Stimulated activated CD4-positive, alpha-beta T cell treated with anti-CD3 and anti-CD28 coated beads, Interleukin-12 subunit alpha, Interleukin-12 subunit beta, amount 100 ng/mL, for 48 hours (primary cell): ENCODE measurements around the gene RASA3.
"Not testable (repeated sequence)": the region's sequence is repeated elsewhere in the genome, so short reads cannot be mapped to it uniquely, and the experiment has no call there.

Source experiments
- DNase-seq, 3 donors: peaks; one replicate each; pipeline ENCODE4 v3.0.0-alpha.2; 2020; ENCODE audit warnings: low read depth in 2 of 3, low spot score in 1 of 3

RASA3 gene

GRCh38 chr13:114115796-114116195, 16.6 kb downstream of the RASA3 start:
- DNase-seq = no peak

- DNase-seq = no peak
Measured at GRCh38 chr13:114115191-114115671, 17.2 kb downstream of the RASA3 start.

GRCh38 chr13:114114666-114115065, 17.8 kb downstream of the RASA3 start:
- DNase-seq = not testable (repeated sequence)

GRCh38 chr13:114114006-114114640, 18.3 kb downstream of the RASA3 start:
- no peak for DNase-seq

GRCh38 chr13:114113395-114113794, 19.0 kb downstream of the RASA3 start:
- DNase-seq = not testable (repeated sequence)

- no peak for DNase-seq
Measured at GRCh38 chr13:114112826-114113322, 19.5 kb downstream of the RASA3 start.

GRCh38 chr13:114112231-114112825, 20.1 kb downstream of the RASA3 start:
- DNase-seq = no peak

- no peak for DNase-seq
Measured at GRCh38 chr13:114111577-114111976, 20.8 kb downstream of the RASA3 start.

GRCh38 chr13:114110830-114111189, 21.6 kb downstream of the RASA3 start:
- DNase-seq = not testable (repeated sequence)

- peak; percentile 40 to 59 (median 55) for DNase-seq
Measured at GRCh38 chr13:114110091-114110829, 22.2 kb downstream of the RASA3 start.

- peak in 1 of 3 donors; percentile 45 for DNase-seq
Measured at GRCh38 chr13:114109641-114110041, 22.8 kb downstream of the RASA3 start.

- DNase-seq = no peak
Measured at GRCh38 chr13:114108894-114109293, 23.5 kb downstream of the RASA3 start.

- DNase-seq = no peak
Measured at GRCh38 chr13:114108141-114108761, 24.2 kb downstream of the RASA3 start.

GRCh38 chr13:114107686-114108081, 24.7 kb downstream of the RASA3 start:
- no peak for DNase-seq

- DNase-seq = no peak
Measured at GRCh38 chr13:114106991-114107685, 25.3 kb downstream of the RASA3 start.

GRCh38 chr13:114106526-114106925, 25.9 kb downstream of the RASA3 start:
- no peak for DNase-seq

- DNase-seq = no peak
Measured at GRCh38 chr13:114105521-114106225, 26.8 kb downstream of the RASA3 start.

GRCh38 chr13:114104655-114105520, 27.5 kb downstream of the RASA3 start:
- no peak for DNase-seq
